Esophagus muscularis mucosa (tissue), 3 donors: Measurements from ENCODE around the gene ISOC1.

Experiments used
- CTCF ChIP-seq, 3 experiments: fragments of 200-600 bp in 2 of 3; fragments of 450-650 bp in 1 of 3; sonication (generic) in 2 of 3; IDR thresholded peaks; one replicate each; pipeline ENCODE4 v1.5.1; 2017 to 2019; ENCODE audit warnings: antibody characterized with exemption in 3 of 3, mild to moderate bottlenecking in 2 of 3, moderate library complexity in 1 of 3
- POLR2A ChIP-seq: fragments of 450-650 bp; IDR thresholded peaks from one replicate; pipeline ENCODE4 v1.6.1; 2017; ENCODE audit warnings: antibody characterized with exemption, moderate library complexity, mild to moderate bottlenecking, low read depth
- POLR2AphosphoS5 ChIP-seq, 2 donors: sonication (generic); formaldehyde crosslinking; IDR thresholded peaks; one replicate each; pipeline ENCODE4 v1.6.1; 2017; ENCODE audit warnings: antibody characterized with exemption in 2 of 2

GRCh38 chr5:129135633-129136032 is 41.1 kb downstream of the ISOC1 start:
- TF ChIP-seq CTCF (IDR thresholded peaks at IDR 0.05) (no peak), POLR2AphosphoS5 (IDR thresholded peaks at IDR 0.05) (no peak), POLR2A (no peak)
